ENCODE results near the gene CDC42.
A peak's percentile ranks its signal among the peaks of the same experiment; 100 is the strongest.
"Not testable (repeated sequence)": the region's sequence is repeated elsewhere in the genome, so short reads cannot be mapped to it uniquely, and the experiment has no call there.

CDC42 gene

GRCh38 chr1:22052115-22053016 is at the start of gene CDC42:
Gene CDC42 (plus strand): TSS chr1:22052709. CDS start chr1:22078479, 25,770 bp downstream.
- peak; percentile 97 for DNase-seq (ENCODE audit: low read depth)

DNA sequence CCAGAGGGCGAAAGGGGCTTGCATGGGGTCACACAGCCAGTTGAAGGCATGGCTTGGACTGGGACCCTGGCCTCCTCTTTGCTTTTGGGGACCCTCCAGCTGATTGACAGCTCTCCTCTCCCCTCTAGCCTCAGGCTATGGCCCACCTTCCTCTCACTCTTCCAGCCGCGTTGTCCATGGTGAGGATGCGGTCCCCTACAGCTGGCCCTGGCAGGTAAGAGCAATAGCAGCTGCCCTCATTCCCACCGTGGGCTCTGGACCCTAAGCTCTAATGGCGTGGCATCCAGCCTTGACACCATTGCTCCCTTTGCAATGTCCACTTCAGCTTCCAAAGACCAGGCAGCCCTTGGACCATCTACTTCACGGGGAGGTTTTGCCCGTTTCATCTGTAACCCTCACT is 49.6 kb upstream of the CDC42 start:
- DNase-seq (ENCODE audit: low read depth) = not testable (repeated sequence)

DNA sequence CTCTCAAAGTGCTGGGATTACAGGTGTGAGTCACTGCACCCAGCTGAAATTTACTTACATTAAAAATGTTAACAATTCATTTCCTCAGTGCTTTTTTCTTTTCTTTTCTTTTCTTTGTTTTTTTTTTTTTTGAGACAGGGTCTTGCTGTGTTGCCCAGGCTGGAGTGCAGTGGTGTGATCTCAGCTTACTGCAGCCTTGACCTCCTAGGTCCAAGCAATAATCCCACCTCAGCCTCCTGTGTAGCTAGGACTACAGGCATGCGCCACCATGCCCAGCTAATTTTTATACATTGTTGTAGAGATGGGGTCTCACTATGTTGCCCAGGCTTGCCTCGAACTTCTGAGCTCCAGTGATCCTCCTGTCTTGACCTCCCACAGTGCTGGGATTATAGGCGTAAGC is 48.5 kb upstream of the CDC42 start:
- not testable (repeated sequence) for DNase-seq (ENCODE audit: low read depth)

DNA sequence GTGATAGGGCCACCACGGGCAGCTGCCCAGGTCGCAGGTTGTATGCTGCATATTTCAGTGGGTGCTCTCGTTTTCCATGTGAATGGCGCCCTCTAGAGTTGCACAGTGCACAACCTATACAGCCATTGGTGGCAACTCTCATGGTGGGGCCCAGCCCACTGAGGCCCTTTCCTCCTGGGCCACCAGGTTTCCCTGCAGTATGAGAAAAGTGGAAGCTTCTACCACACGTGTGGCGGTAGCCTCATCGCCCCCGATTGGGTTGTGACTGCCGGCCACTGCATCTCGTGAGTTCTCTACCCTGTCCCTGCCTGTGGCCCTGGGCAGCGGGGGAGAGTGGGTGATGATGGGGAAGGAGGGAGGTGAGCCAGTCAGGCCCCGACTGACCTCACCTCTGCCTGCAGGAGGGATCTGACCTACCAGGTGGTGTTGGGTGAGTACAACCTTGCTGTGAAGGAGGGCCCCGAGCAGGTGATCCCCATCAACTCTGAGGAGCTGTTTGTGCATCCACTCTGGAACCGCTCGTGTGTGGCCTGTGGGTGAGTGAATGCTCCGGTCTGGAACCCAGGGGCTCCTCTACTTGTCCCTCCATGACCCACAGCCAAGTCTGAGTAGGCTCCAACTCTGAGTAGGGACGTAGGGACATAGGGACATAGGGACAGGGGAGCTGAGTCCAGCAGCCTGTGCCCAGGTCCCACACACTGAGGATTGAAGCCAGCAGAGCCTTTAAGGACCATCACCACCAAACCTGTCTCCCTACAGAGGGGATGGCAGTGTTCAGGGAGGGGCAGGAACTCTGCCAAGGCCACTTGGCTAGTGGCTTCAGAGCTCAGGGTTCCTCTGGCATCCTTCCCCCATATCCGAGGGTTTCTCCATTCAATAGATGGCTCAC is 47.0 kb upstream of the CDC42 start:
- peak; percentile 41 for DNase-seq (ENCODE audit: low read depth)

DNA sequence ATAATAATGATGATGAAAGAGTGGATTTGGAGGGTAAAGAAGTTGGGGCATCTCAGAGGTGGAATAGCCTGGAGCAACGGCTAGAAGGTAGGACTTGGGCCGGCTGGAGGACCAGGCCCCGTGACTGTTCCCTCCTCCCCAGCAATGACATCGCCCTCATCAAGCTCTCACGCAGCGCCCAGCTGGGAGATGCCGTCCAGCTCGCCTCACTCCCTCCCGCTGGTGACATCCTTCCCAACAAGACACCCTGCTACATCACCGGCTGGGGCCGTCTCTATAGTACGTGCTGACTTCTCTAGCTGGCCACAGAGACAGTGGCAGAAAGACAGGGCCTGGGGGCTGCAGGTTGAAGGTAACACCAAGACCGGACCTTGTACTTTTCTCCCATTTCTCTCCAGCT is 45.8 kb upstream of the CDC42 start:
- DNase-seq (ENCODE audit: low read depth) = not testable (repeated sequence)

- DNase-seq (ENCODE audit: low read depth) = not testable (repeated sequence)
Observed at GRCh38 chr1:22007262-22007661, 45.2 kb upstream of the CDC42 start.

- DNase-seq (ENCODE audit: low read depth) = not testable (repeated sequence)
Observed at GRCh38 chr1:22009566-22009965, 42.9 kb upstream of the CDC42 start.

DNA sequence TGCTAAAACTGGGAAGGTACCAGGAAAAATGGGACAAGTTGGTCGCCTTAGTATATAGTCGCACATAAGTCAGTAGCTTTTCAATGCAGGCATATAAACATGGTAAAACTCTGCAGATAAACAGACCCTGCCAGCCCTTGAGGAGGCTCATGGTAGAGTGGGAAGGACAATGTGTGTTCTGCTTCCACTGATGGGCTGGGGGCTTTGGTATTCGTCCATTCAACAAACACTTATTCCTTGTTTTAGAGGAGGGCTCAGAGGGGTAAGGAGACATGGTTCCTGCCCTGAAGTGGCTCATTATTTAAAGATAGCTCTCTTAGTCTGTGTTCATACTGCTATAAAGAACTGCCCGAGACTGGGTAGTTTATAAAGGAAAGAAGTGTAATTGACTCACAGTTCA is 39.8 kb upstream of the CDC42 start:
- not testable (repeated sequence) for DNase-seq (ENCODE audit: low read depth)

DNA sequence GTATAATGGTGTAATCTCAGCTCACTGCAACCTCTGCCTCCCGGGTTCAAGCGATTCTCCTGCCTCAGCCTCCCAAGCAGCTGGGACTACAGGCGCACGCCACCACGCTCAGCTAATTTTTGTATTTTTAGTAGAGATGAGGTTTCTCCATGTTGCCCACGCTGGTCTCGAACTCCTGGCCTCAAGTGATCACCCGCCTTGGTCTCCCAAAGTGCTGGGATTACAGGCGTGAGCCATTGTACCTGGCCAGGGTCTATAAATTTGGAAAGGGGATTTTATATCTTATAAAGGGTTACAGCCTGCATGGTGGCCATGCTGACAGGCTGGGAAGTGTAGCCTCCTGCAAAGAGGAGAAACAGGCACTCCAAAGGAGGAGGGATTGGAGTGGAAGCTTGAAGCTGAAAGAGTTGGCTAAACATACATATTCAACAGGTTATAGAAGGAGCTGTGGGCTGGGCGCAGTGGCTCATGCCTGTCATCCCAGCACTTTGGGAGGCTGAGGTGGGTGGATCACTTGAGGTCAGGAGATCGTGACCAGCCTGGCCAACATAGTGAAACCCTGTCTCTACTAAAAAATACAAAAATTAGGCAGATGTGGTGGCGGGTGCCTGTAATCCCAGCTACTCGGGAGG is 37.8 kb upstream of the CDC42 start:
- DNase-seq (ENCODE audit: low read depth) = not testable (repeated sequence)

DNA sequence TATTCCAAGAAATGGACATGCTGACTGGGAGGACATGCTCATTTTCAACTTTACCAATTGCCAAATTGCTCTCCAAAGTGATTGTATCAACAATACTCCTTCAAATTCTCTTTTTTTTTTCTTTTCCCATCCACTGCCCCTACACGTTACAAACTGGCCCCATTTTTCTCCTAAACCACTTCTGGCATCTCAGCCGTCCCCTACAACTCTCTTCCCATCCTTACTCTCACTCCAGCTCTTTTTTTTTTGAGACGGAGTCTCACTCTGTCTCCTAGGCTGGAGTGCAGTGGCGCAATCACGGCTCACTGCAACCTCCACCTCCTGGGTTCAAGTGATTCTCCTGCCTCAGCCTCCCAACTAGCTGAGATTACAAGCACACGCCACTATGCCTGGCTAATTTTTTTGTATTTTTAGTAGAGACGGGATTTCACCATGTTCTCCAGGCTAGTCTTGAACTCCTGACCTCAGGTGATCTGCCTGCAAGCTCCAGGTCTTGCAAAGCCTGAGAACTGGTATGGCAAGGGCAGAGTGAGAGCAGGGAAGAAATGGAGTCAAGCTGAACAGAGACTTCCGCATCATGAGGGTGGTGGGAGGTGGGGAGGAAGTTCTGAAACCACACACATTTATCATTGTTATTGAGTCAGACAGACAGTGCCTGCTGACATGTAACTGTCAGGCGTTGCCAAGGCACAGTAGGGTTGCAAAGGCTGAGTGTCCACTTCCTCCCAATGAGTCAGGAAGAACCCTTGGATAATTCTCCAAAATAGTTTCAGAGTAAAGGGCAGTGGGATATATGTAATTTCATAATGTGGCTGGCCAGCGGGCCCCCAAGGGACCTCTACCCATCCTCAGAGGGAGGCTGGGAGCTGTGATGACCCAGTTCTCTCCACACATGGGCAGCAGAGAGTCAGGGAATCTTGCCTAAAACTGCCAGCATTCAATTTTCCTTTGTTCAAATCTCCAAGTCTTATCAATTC is 33.6 kb upstream of the CDC42 start:
- DNase-seq (ENCODE audit: low read depth) = peak; percentile 47

DNA sequence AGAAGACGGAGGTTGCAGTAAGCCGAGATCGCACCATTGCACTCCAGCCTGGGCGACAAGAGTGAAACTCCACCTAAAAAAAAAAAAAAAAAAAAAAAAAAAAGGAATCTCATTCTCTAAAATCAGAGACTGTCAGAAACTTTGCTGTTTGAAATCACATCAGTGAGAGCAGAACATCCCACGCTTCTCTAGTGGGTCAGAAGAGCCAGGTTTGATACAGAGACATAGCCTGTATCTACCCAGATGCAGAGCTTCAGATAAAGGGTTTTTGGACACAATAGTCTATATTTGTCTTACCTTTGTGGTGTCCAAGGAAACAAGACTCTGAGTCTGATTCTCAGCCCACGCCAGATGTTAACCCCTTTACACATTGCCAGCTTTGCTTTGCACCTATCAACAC is 31.4 kb upstream of the CDC42 start:
- DNase-seq (ENCODE audit: low read depth) = no peak

GRCh38 chr1:22024485-22025367 is 27.8 kb upstream of the CDC42 start:
- DNase-seq (ENCODE audit: low read depth) = peak; percentile 64

GRCh38 chr1:22025368-22026155 is 26.9 kb upstream of the CDC42 start:
- peak; percentile 80 for DNase-seq (ENCODE audit: low read depth)

GRCh38 chr1:22026924-22027289 is 25.6 kb upstream of the CDC42 start:
- DNase-seq (ENCODE audit: low read depth) = no peak

- DNase-seq (ENCODE audit: low read depth) = no peak
Observed at GRCh38 chr1:22030057-22030456, 22.5 kb upstream of the CDC42 start.

DNA sequence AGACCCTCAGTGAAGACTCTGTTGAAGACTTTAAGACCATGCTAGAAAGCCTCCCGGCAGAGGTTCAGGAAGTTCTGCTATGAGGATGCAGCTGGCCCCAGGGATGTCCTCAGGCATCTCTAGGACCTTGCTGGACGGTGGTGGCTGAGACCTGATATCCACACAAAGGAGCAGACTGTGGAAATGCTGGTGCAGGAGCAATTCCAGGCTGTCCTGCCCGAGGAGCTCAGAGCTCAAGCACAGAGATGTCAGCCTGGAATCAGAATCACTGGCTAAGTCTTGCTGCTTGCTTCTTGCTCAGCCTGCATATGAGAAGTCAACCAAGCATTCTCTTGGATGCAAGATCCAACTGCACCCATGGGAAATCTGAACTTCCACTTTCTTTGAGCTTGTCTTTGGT is 22.0 kb upstream of the CDC42 start:
- DNase-seq (ENCODE audit: low read depth) = no peak

DNA sequence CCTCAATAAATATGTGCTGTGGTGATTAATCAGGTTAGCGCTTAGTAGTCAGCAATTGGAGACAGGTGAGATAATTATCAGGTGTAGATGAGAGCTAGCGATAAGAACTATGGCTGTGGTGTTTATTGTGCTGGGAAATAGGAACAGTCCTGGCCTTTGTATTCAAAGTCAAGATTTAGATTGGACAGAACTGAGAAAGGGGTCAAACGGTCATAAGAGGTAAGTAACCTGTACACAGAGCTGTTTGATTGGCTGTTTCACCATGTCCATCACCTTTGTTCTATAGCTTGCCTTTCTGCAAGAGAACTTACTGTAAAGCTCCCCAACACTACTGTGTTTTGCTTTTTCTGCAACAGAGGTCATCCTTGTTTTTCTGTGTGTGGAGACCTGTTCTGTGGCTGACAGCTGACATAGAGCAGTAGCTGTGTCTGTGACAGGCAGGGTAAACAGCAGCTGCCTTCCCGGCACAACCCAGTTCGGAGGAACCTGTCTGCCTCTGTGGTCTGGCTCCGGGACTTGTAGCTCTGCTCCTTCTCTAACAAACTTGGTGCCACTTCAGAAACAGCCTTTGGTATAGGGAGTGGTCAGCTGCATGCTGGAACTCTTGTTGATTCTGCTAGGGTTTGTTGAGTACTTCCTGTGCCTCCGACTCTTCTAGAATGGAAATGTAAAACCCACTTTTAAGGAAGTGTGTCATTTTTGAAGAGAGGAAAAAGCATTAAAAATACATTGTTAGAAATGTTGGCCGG is 21.1 kb upstream of the CDC42 start:
- DNase-seq (ENCODE audit: low read depth) = no peak

DNA sequence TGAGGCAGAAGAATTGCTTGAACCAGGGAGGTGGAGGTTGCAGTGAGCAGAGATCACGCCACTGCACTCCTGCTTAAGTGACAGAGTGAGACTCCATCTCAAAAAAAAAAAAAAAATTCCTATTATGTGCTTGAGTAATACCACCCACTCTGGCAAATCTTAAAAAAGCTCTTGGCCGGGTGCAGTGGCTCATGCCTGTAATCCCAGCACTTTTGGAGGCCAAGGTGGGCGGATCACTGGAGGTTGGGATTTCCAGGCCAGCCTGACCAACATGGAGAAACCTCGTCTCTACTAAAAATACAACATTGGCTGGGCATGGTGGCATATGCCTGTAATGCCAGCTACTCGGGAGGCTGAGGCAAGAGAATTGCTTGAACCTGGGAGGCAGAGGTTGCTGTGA is 17.7 kb upstream of the CDC42 start:
- DNase-seq (ENCODE audit: low read depth) = not testable (repeated sequence)

DNA sequence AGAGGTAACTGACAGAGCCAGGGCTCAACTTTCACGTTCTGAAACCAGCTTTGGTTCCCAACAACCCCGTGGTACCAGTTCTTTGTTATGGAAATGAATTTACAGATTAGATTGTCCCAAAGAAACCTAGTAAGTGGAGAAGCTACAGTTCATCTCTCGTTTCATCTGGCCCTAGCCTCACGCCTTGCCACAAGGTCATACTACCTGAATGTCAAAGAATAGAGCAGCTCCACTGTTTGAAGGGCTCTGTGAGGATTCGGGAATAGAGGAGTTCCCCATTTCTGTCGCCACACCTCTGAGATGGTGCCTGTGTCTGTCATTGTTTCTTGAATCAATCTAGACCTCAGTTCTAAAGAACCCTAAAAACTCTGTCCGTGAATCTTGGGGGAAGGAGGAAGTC is 15.0 kb upstream of the CDC42 start:
- DNase-seq (ENCODE audit: low read depth) = no peak

Measured in activated T-cell treated with anti-CD3 and anti-CD28 coated beads for 48 hours (primary cell).